Activated B cell treated with CpG ODN at 0.5 μM for 24 hours (primary cell): ENCODE data around the gene NDUFB10. TPM values are rescaled to one million over a fixed set of nuclear protein-coding genes. Genes with fewer than 3 reads are reported as not detected.
A peak's percentile ranks its signal among the peaks of the same experiment; 100 is the strongest.

Experiments used
- ATAC-seq: fragments of 200-7000 bp; cut with Tn5 transposase; one replicate; pipeline ENCODE4 v1.10.0; 2021; ENCODE audit warnings: low read depth, mild to moderate bottlenecking, moderate library complexity
- CTCF ChIA-PET: fragments of 350-600 bp; sonication (Branson Sonifier 250); formaldehyde crosslinking; loops from one replicate; lab custom pipeline; 2021; ENCODE audit warnings: antibody characterized with exemption; lab: Charles Lee
- POLR2A ChIA-PET: fragments of 350-600 bp; sonication (Branson Sonifier 250); formaldehyde crosslinking; loops from one replicate; lab custom pipeline; 2021; ENCODE audit warnings: antibody characterized with exemption; lab: Charles Lee
- DNase-seq: peaks from one replicate; pipeline ENCODE4 v3.0.0; 2022
- H3K27ac Mint-ChIP-seq: one replicate; pipeline ENCODE4 v1.8.0; 2020; ENCODE audit warnings: mixed read lengths
- H3K27me3 Mint-ChIP-seq: one replicate; pipeline ENCODE4 v1.8.0; 2021; ENCODE audit warnings: mixed read lengths
- H3K36me3 Mint-ChIP-seq: one replicate; pipeline ENCODE4 v1.8.0; 2021; ENCODE audit warnings: low read depth, mixed read lengths
- H3K4me1 Mint-ChIP-seq: one replicate; pipeline ENCODE4 v1.8.0; 2021; ENCODE audit warnings: mixed read lengths
- H3K4me3 Mint-ChIP-seq: one replicate; pipeline ENCODE4 v1.8.0; 2020; ENCODE audit warnings: mild to moderate bottlenecking, mixed read lengths
- H3K9me3 Mint-ChIP-seq: one replicate; pipeline ENCODE4 v1.8.0; 2020; ENCODE audit warnings: mixed read lengths
- intact Hi-C: fragments of 100-400 bp; cut with micrococcal nuclease; formaldehyde crosslinking; loops from one replicate; pipeline ENCODE4 v1.15.1; 2024
- total RNA-seq: library from RNA; stranded (reverse); gene quantifications from 2 replicates; pipeline ENCODE4 v1.2.3, GENCODE V29; 2022
- TF ChIP-seq, protein P1 (sequence below): fragments of 200-600 bp; IDR thresholded peaks from one replicate; pipeline ENCODE4 v1.8.0; 2022; ENCODE audit warnings: antibody characterized with exemption, mild to moderate bottlenecking

The NDUFB10 gene
- total RNA-seq, 1 donor from 2014 or later = 77.4 TPM

DNA sequence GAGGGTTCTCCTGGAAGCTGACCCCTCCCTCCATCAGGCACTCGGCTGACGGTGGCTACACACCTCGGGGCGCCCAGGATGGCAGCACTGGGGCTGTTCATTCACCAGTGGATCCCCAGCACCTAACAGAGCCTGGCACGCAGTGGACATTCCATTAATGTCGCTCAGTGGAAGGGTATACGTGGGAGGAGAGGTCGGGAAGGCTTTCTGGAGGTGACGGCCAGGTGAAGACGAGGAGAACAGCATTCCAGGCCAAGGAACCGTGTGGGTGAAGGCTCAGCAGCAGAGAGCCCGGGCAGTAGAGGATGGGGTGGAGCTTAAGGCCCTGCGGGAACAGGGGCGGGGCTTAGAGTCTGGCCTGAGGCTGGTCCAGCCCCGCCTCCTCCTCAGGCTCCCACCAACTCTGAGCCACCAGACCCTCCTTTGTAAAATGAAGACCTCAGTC is 38.6 kb upstream of the NDUFB10 start:
- no peak for DNase-seq
- intact Hi-C loops = no loop called here
- Mint-ChIP-seq H3K27me3 (peaks cover 48% of the 10 kb centered on the region), H3K4me1 (peaks cover 5% of the 10 kb centered on the region), H3K9me3 (no peaks in the 10 kb centered on the region), H3K36me3 (no peaks in the 10 kb centered on the region), H3K4me3 (no peak overlapping the region), H3K27ac (no peak overlapping the region)
- CTCF ChIA-PET = no interaction called here
- POLR2A ChIA-PET = interaction anchor here (0.7 kb wide), 1 partner anchor 80 kb away, joined by 3 read pairs; no protein-coding TSS in a partner anchor
- TF ChIP-seq, protein P1, sequence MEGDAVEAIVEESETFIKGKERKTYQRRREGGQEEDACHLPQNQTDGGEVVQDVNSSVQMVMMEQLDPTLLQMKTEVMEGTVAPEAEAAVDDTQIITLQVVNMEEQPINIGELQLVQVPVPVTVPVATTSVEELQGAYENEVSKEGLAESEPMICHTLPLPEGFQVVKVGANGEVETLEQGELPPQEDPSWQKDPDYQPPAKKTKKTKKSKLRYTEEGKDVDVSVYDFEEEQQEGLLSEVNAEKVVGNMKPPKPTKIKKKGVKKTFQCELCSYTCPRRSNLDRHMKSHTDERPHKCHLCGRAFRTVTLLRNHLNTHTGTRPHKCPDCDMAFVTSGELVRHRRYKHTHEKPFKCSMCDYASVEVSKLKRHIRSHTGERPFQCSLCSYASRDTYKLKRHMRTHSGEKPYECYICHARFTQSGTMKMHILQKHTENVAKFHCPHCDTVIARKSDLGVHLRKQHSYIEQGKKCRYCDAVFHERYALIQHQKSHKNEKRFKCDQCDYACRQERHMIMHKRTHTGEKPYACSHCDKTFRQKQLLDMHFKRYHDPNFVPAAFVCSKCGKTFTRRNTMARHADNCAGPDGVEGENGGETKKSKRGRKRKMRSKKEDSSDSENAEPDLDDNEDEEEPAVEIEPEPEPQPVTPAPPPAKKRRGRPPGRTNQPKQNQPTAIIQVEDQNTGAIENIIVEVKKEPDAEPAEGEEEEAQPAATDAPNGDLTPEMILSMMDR = no peak
- ATAC-seq = peak; percentile 37

DNA sequence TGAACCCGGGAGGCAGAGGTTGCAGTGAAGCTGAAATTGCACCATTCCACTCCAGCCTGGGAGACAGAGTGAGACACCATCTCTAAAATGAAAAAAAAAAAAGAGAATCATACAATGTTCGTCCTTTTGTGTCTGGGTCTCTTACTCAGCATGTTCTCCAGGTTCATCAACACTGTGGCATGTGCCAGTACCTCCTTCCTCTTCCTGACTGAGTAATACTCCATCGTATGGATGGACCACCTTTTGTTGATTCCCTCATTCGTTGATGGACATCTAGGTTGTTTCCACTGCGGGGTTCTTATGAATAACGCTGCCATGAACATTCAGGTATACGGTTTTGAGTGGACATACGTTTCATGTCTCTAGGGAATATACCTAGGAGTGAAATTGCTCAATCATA is 37.0 kb upstream of the NDUFB10 start:
- Mint-ChIP-seq H3K27ac (no peak overlapping the region), H3K36me3 (no peaks in the 10 kb centered on the region), H3K9me3 (no peaks in the 10 kb centered on the region), H3K4me3 (no peak overlapping the region), H3K27me3 (peaks cover 39% of the 10 kb centered on the region), H3K4me1 (peaks cover 5% of the 10 kb centered on the region)
- DNase-seq (no peak), ATAC-seq (no peak)
- ChIA-PET POLR2A (no interaction called here), CTCF (no interaction called here)
- intact Hi-C loops = no loop called here
- TF ChIP-seq, protein P1 = no peak

DNA sequence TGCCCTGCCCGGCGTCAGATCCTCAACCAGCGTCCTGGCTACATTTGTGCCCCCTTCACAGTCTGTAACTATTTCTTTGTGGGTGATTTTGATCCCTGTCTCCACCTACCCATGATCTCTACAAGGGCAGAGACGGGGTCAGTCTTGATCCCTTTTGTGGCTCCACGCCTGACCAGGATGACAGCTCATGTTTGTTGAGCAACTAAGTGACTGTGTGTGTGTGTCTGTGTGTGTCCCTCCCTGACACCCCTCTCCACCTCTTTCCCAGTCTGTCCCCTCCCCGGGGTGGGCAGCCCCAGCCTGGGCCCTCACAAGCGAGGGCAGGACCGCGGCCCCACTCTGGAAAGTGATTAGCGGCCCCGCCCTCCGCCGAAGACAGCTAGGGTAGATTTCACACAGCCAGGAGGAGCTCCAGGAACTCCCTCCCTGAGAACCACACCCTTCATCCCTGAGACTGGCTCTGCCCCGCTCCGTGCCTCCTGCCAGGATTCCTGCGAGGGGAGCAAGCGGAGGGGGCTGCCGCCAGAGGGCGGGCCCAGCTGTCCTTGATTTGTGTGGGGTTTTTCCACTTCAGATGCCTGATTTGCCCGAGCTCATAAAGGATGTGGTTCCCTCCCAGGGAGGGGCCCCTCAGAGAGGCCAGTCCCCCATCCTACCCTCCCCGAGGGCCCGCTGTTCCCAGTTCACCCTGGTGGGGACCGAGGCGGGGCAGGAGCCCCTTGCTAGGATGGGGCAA is 35.9 kb upstream of the NDUFB10 start:
- intact Hi-C loops = no loop called here
- TF ChIP-seq, protein P1 = no peak
- no peaks in the 10 kb centered on the region for H3K36me3 Mint-ChIP-seq
- POLR2A ChIA-PET = no interaction called here
- DNase-seq = no peak
- no peaks in the 10 kb centered on the region for H3K9me3 Mint-ChIP-seq
- CTCF ChIA-PET = no interaction called here
- no peak overlapping the region for H3K4me3 Mint-ChIP-seq
- H3K27ac Mint-ChIP-seq = no peak overlapping the region
- ATAC-seq = no peak
- H3K27me3 Mint-ChIP-seq = peaks cover 39% of the 10 kb centered on the region
- peaks cover 5% of the 10 kb centered on the region for H3K4me1 Mint-ChIP-seq

DNA sequence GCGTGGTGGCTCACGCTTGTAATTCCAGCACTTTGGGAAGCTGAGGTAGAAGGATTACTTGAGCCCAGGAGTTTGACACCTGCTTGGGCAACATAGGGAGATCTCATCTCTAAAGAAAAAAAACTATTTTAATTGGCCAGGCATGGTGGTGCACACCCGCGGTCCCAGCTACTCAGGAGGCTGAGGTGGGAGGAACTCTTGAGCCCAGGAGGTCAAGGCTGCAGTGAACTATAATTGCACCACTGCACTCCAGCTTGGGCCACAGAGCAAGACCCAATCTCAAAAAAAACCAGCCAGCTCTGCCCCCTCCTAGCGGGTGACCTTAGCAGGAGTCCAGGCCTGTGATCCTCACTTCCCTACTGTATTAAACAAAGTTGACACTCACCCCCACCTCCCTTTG is 35.2 kb upstream of the NDUFB10 start:
- TF ChIP-seq, protein P1 = no peak
- peaks cover 5% of the 10 kb centered on the region for H3K4me1 Mint-ChIP-seq
- ATAC-seq (no peak), DNase-seq (no peak)
- no peak overlapping the region for H3K4me3 Mint-ChIP-seq
- H3K27me3 Mint-ChIP-seq = peaks cover 35% of the 10 kb centered on the region
- CTCF ChIA-PET = no interaction called here
- POLR2A ChIA-PET = interaction anchor here (0.6 kb wide), 1 partner anchor 655 kb away, joined by 5 read pairs; no protein-coding TSS in a partner anchor
- intact Hi-C loops = no loop called here
- H3K27ac Mint-ChIP-seq = no peak overlapping the region
- no peaks in the 10 kb centered on the region for H3K36me3 Mint-ChIP-seq
- no peaks in the 10 kb centered on the region for H3K9me3 Mint-ChIP-seq

DNA sequence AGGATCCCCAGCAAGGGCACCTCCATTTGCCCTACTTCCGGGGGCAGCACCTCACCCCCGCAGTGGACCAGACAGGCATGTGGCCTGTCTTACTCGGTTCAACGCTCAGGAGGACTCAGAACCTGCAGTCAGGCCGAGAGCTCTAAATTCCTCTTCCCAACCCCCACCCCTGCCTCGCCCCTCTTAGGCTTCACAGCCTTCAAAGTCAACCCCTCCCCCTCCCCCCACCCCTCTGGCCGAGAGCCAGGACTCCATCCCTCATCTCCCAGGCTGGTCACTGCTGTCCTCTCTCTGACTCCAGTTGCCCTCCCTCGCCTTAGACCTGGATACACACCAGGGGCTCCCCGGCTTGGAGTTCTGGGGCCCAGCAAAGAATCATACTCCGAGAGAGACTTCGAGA is 33.1 kb upstream of the NDUFB10 start:
- Mint-ChIP-seq H3K9me3 (no peaks in the 10 kb centered on the region), H3K4me1 (peaks cover 2% of the 10 kb centered on the region), H3K36me3 (no peaks in the 10 kb centered on the region), H3K4me3 (no peak overlapping the region), H3K27ac (no peak overlapping the region), H3K27me3 (peaks cover 23% of the 10 kb centered on the region)
- intact Hi-C loops = no loop called here
- CTCF ChIA-PET = no interaction called here
- DNase-seq (no peak), ATAC-seq (no peak)
- TF ChIP-seq, protein P1 = no peak
- POLR2A ChIA-PET = interaction anchor here (0.7 kb wide), 1 partner anchor 588 kb away, joined by 3 read pairs; no protein-coding TSS in a partner anchor
